ENCODE measurements around the gene LRRFIP1. TPM values are rescaled to one million over a fixed set of nuclear protein-coding genes. Genes with fewer than 3 reads are reported as not detected.

LRRFIP1 gene
- total and polyA plus RNA-seq, 8 donors, result 18.4 to 55.0 (median 31.7) TPM

GRCh38 chr2:237650455-237650850 lies 23.1 kb downstream of the LRRFIP1 start:
- no peaks in the 10 kb centered on the region for H3K27me3 ChIP-seq
- H3K4me1 ChIP-seq, result peaks cover 6 to 12% (median 8%) of the 10 kb centered on the region in 3 donors
- no peaks in the 10 kb centered on the region for H3K36me3 ChIP-seq
- no peak for DNase-seq
- TF ChIP-seq CTCF (IDR thresholded peaks at IDR 0.05), result no peak
- FAIRE-seq, result no peak
- intact Hi-C loops (cut with DNase I), result no loop called here
- H3K4me3 ChIP-seq, result no peak overlapping the region
- H3K9me3 ChIP-seq, result no peaks in the 10 kb centered on the region
- ATAC-seq, result peak; percentile 57 to 89 (median 78)
- H3K27ac ChIP-seq, result peak overlapping the region in 2 of 4 donors; percentile 33 to 48
- 59 to 69% methylated on average over 7 of the region's 7 CpGs for WGBS, 2 donors

- H3K4me1 ChIP-seq, result peaks cover 6 to 12% (median 8%) of the 10 kb centered on the region in 3 donors
- no peak for DNase-seq
- intact Hi-C loops (cut with DNase I), result no loop called here
- WGBS, 2 donors, result 97% methylated on average over 10 of the region's 10 CpGs
- TF ChIP-seq CTCF (IDR thresholded peaks at IDR 0.05), result no peak
- no peak overlapping the region for H3K27ac ChIP-seq
- H3K9me3 ChIP-seq, result no peaks in the 10 kb centered on the region
- H3K27me3 ChIP-seq, result no peaks in the 10 kb centered on the region
- H3K36me3 ChIP-seq, result no peaks in the 10 kb centered on the region
- no peak overlapping the region for H3K4me3 ChIP-seq
- no peak for ATAC-seq
- no peak for FAIRE-seq
Measured at GRCh38 chr2:237651761-237652160, 24.4 kb downstream of the LRRFIP1 start.

DNA sequence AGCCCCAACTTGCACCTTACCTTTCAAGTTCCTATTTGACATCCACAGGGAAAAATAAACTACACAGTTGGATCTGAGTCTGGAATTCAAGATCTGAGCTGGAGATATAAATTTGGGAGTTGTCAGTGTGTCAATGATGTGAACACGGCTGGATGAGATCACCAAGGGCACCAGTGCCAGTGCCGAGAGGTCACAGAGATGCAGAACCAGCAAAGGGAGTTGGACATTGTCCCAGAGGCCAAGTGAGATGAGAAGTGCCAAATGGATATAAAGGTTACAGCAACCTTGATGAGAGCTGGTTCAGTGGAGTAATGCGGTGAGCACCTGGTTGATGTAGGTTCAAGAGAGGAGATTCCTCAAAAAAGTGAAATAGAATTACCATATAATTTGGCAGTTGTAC lies 24.8 kb downstream of the LRRFIP1 start:
- DNase-seq, result no peak
- TF ChIP-seq CTCF (IDR thresholded peaks at IDR 0.05), result no peak
- ATAC-seq, result no peak
- no peaks in the 10 kb centered on the region for H3K36me3 ChIP-seq
- H3K4me1 ChIP-seq, result peaks cover 6 to 12% (median 8%) of the 10 kb centered on the region in 3 donors
- intact Hi-C loops (cut with DNase I), result no loop called here
- H3K9me3 ChIP-seq, result no peaks in the 10 kb centered on the region
- 83 to 92% methylated on average over 3 of the region's 3 CpGs for WGBS, 2 donors
- FAIRE-seq, result no peak
- H3K27ac ChIP-seq, result no peak overlapping the region
- H3K27me3 ChIP-seq, result no peaks in the 10 kb centered on the region
- no peak overlapping the region for H3K4me3 ChIP-seq

DNA sequence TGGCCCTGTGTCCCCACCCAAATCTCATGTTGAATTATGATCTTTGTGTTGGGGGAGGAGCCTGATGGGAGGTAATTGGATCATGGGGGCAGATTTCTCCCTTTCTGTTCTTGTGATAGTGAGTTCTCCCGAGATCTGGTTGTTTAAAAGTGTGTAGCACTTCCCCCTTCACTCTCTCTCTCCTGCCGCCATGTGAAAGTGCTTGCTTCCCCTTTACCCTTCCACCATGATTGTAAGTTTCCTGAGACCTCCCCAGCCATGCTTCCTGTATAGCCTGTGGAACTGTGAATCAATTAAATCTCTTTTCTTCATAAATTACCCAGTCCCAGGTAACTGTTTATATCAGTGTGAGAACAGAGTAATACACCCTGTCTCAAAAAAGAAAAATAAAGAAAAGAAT lies 25.5 kb downstream of the LRRFIP1 start:
- Histone ChIP-seq H3K4me1 (peaks cover 6 to 12% (median 8%) of the 10 kb centered on the region in 3 donors), H3K9me3 (no peaks in the 10 kb centered on the region), H3K27me3 (no peaks in the 10 kb centered on the region), H3K4me3 (no peak overlapping the region), H3K36me3 (no peaks in the 10 kb centered on the region), H3K27ac (no peak overlapping the region)
- ATAC-seq (no peak), FAIRE-seq (no peak), DNase-seq (no peak)
- intact Hi-C loops (cut with DNase I), result no loop called here
- 91% methylated on average over 2 of the region's 2 CpGs for WGBS, 2 donors
- no peak for TF ChIP-seq CTCF (IDR thresholded peaks at IDR 0.05)

- no peak for DNase-seq
- intact Hi-C loops (cut with DNase I), result no loop called here
- WGBS, 2 donors, result 94 to 96% methylated on average over 5 of the region's 5 CpGs
- Histone ChIP-seq H3K4me3 (no peak overlapping the region), H3K27me3 (no peaks in the 10 kb centered on the region), H3K27ac (no peak overlapping the region), H3K4me1 (peaks cover 6 to 12% (median 8%) of the 10 kb centered on the region in 3 donors), H3K9me3 (no peaks in the 10 kb centered on the region), H3K36me3 (no peaks in the 10 kb centered on the region)
- peak; percentile 34 for FAIRE-seq
- ATAC-seq, result no peak
- no peak for TF ChIP-seq CTCF (IDR thresholded peaks at IDR 0.05)
Measured at GRCh38 chr2:237653776-237654558, 26.6 kb downstream of the LRRFIP1 start.

All from pancreas (tissue), 10 donors.